GM10847 (cell line): ENCODE data around the gene CCL3.

Source experiments
- POLR2A ChIP-seq: IDR thresholded peaks from 2 replicates; pipeline ENCODE4 v1.6.1; 2011; ENCODE audit not compliant: insufficient read length; ENCODE audit errors: extremely low read depth

The CCL3 gene

DNA sequence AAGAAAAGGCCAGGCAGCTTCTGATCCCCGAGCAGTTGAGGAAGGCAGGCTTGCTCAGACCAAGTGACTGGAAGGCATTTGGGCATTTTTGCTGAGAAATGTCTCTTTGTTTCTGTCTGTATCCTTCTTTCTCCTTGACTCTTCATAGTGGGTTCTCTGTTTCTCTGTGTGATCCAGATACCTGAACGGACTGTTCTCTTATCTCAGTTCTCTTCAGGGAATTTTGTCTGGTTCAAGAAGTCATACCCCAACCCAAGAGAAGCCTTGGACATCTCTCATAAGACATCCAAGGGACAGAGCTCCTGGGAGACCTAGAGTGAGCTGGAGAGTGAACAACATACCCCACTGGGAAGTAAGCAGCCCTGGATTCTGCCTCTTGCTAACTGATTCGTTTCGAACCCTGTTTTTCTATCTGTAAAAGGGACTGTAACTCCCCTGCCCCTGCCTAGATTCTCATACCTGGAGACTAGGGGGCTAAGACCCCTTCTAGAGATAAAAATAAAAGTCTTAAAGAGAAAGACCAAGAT is 541 bp downstream of the CCL3 start:
- TF ChIP-seq POLR2A: no peak

DNA sequence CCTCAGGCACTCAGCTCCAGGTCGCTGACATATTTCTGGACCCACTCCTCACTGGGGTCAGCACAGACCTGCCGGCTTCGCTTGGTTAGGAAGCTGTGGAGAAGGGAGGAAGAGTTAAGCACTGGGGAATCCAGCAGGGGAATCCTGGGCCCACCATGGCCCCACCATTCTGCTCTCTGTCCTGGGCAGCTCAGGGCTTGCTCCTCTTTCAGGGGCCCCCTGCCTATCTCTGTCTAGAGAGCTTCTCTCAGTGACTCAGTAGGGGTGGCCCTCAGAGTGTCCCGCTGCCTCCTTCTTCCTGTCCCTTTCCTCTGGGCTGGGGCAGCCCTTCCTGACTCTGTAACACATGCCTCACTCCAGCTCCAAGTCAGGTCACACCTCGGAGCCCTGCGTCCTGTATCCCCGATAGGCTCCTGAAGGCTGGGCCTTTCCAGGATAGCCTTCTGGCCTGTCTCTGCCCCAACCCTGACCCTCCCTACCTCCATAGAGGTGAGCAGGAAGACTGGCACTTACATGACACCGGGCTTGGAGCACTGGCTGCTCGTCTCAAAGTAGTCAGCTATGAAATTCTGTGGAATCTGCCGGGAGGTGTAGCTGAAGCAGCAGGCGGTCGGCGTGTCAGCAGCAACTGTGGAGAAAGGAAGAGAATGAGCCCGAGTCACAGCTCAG is 1.1 kb downstream of the CCL3 start:
- peak; percentile 67 for TF ChIP-seq POLR2A

DNA sequence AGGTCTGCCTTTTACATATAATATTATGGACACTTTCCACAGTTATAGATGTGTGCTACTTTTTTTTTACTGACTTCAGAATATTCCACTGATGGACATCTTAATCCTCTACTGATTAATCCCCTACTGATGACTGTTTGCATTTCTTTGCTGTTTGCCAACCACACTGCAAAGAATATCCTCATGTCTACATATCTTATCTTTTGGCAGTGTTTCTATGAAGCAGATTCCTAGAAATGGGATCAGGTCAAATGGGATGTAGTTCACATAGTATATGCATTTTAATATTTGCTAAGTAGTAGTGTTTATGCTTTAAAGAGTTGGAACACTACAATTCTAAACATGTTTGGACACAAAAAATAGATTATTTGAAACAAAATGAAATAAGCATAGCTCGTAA is 3.2 kb downstream of the CCL3 start:
- no peak for TF ChIP-seq POLR2A

DNA sequence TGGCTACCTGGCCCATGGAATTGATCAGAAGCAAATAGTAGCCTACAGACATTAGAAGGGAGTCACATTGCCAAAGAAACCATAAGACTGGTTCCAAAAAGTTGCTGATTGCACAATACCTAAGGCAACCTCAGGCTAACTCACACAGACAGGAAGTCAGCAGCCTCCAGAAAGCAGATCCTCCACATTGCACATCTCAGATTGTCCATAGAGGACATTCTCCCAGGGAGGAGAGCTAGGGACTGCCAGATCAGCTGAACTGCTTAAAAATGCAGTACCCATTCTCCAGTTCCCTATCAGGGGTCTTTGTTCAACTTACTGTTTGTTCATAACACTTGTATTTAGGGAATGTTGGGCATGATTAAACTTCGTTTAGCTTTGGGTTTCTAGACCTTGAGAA is 4.2 kb downstream of the CCL3 start:
- TF ChIP-seq POLR2A: no peak

DNA sequence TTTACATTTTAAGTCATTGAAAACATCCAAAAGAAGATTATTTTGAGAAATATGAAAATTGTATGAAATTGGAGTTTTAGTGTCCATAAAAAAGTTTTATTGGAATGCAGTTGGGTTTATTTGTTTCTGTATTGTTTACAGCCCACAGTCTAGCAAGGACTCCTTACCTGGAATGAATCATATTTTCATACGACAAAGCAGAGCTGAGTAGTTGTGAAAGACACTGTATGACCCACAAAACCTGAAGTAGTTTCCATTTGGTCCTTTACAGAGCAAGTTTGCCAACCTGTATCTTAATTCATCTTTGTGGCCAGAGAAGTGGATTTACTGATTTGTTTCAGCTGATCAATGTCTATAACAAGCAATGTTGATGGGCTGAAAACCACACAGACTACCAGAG is 15.6 kb downstream of the CCL3 start:
- no peak for TF ChIP-seq POLR2A

DNA sequence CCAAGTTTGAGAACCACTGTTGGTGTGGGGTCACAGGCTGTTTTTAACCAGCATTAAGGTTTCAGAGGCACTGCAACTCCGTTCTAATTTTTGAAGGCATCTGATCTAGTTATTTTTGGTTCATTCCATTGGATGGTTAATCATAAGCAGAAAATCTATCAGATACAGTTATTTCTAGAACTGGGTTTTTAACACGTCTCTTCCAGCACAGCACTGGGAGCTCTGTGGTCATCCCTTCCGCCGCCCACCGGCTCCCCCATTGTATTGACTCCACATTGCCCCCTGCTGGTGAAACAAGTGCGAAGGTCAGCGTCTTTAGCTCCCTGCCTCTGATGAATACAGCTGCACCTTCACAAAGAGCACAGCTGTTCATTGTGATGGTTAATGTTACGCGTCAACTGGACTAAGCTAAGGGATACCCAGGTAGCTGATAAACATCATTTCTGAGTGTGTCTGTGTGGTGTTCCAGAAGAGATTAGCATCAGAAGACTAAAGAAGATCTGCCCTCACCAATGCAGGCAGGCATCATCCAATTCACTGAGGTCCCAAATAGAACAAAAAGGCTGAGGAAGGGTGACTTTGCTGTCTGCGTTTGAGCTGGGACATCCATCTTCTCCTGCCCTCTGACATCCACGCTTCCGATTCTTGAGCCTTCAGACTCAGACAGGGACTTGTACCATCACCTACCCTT is 17.4 kb downstream of the CCL3 start:
- TF ChIP-seq POLR2A: no peak

DNA sequence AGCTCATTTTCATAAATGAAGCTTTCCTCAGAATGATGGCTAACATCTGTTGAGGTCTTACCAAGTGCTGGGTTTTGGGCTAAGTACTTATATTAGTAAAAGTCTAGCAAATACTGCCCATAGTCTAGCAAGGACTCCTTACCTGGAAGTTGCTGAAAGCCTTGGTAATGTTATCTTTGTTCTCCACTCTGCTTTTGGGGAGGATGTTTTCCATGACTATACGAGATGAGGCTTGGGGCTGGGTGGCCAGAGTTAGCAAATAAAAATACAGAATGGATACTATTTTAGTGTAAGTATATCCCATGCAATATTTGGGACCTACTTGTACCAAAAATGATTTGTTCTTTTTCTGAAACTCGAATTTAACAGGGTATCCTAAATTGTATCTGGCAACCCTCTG is 18.2 kb downstream of the CCL3 start:
- TF ChIP-seq POLR2A: no peak

DNA sequence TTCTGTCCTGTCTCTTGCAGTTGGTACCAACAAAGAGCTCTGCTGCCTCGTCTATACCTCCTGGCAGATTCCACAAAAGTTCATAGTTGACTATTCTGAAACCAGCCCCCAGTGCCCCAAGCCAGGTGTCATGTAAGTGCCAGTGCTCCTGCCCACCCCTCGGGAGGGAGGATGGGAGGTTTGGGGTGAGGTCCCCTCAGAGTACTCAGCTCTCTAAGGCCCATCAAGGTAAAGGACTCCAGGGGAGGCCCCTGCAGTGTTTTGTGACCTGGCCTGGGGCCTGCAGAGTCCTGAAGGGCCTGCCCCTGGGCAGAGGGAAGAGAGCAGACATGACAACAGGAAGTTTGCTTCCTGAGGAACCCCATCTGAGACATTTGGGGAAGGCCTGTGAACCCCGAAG is 19.5 kb downstream of the CCL3 start:
- no peak for TF ChIP-seq POLR2A

DNA sequence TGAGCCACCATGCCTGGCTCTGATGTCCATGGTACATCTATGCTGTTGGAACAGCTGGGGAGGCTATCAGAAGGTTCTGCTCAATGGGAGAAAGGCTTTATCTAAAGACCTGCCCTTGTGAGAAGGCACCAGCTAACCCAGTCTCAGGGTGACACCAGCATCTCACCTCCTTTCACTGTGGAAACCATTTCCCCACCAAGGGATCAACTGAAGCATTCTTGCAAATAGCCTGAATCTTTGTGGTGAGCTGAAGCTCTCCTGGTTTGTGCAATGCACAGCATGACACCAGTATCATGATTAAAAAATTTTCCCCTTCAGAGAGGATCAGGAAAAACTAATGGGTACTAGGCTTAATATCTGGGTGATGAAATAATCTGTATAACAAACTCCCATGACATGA is 20.8 kb downstream of the CCL3 start:
- no peak for TF ChIP-seq POLR2A

DNA sequence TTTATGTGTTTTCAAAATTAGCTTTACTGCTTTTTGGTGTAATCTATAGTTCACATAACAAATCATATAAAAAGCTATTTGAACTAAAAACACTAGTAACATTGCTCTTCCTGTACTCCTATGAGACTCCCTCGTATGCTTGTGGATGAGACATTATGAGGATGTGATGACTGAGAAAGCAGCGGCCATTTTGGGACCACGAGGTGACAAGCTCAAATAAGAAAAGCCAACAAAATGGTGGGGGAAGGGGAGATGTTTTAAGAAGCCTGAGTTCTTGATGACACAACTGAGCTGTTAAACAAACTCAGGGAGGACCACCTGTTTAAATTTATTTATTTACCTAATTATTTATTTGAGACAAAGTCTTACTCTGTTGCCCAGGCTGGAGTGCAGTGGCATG is 21.4 kb downstream of the CCL3 start:
- TF ChIP-seq POLR2A: no peak

DNA sequence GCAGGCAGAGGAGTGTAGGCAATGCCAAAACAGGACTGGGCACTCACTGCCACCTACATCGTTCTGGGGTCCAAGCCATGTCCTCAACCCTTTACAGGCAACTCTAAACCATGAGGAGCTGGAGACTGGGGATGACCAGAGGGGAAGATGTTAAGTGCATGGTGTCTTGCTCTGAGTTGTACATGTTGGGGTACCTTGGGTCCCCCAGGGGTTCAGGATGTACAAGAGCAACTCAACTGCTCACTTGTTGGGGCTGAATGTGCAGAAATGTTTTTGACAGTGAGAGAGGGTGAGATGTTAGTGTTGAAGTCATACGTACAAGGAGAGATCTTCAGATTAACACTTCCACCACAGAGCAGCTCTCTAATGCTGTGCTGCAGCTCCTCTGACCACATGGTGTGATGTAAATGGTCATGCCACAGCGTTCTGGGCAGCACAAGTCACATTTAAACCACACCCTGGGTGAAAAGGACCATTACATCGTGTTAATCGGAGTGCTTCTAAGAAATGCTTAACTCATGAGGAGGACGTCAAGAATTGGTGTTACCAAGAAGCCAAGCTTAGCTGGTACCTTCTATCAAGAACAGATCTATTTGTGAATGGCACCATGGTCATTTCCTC is 23.5 kb downstream of the CCL3 start:
- no peak for TF ChIP-seq POLR2A

DNA sequence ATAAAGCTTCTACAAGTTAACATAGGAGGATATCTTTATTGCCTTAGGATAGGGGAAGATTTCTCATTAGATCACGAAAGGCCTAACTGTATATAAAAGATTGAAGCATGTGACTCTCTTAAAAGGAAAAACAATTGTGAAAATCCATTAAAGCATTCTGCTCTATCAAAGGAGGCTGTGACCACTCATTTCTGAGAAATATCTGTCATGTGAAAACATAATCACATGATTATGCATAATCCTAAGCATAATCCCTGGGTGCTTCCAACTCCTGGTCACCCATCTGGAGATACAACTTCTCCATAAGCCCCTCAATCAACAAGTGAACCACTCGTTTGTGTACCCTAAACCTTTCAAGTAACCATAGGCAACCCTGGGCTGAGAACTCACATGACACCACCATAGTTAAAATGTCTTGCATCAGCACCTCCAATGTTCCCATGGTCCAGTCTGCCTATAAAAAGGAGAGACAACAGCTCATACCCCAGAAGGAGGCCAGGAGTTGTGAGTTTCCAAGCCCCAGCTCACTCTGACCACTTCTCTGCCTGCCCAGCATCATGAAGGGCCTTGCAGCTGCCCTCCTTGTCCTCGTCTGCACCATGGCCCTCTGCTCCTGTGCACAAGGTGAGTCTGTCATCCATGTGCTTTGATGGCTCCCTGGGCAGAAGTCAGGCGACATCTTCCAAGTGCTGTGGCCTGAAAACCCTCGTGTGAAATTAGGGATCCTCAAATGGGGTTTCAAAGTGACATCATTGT is 26.0 kb downstream of the CCL3 start, which contains the start of gene CCL18:
Gene CCL18, plus strand, starts transcription at position 487 of the 756 bp plus-strand sequence. Its CDS starts 71 bp downstream, at position 558.
- no peak for TF ChIP-seq POLR2A

DNA sequence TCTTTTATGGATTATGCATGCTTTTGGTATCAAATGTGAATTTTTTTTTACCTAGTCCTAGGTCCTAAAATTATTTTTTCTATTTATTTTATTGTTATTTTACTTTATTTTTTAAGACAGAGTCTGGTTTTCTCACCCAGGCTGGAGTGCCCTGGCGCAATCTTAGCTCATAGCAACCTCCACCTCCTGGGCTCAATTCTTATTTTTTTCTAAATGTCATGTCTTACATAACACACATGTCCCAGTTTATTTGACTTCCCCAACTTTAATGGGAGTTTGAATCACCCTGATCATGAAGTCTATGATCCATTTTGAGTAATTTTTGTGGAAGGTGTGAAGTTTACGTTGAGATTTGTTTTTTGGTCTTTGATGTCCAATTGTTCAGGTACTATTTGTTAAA is 29.1 kb downstream of the CCL3 start:
- no peak for TF ChIP-seq POLR2A

DNA sequence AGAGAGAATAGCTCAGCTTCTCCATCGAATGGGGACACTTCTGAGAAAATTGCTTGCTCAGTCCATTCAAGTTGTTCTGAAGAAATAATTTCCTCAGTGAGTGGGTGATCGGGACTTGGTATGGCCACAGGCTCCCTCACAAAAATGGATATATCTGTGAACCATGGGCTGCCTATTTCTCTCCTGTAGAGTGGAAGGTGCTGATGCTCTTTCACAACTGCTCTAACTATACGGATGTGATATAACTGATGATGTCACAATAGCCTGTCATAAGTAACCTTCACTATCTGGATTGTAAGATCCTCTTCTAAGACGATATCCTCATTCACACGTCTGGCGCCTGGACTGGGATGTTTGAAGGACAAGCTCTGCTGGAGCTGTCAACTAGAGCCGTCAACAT is 30.5 kb downstream of the CCL3 start:
- TF ChIP-seq POLR2A: no peak

DNA sequence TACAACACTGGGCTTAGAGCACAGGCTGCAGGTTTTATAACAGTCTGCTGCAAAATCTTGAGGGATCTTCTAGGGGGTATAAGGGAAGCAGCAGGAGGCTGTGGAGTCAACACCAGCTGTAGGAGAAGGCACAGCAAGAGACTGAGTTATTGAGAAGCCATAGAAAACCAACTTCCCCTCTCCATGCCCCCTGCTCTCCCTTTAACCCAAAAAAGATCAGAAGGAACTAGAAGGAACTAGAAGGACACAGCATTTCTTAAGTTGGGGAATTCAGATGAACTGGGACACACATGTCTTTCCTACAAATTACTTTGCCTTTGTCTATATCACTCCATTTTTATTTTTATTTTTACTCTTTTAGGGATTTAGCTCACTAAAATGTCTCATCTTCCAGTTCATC is 32.0 kb downstream of the CCL3 start:
- no peak for TF ChIP-seq POLR2A
